Tibial artery (tissue), 4 donors: ENCODE measurements around the gene BPTF.
"Not testable (repeated sequence)": the region's sequence is repeated elsewhere in the genome, so short reads cannot be mapped to it uniquely, and the experiment has no call there.

Source experiments
- DNase-seq, 2 donors: peaks; one replicate each; pipeline ENCODE4 v3.0.0-alpha.2; 2019
- H3K27ac ChIP-seq, 2 donors: fragments of 200-600 bp; sonication (generic) in 1 of 2; 1 replicate in 1 of 2; 2 replicates in 1 of 2; pipeline ENCODE4 v1.5.1; 2018 to 2019; ENCODE audit warnings: mild to moderate bottlenecking in 1 of 2
- H3K27me3 ChIP-seq, 2 donors: fragments of 200-600 bp; sonication (generic) in 1 of 2; one replicate each; pipeline versions ENCODE4 v1.5.1 to v1.6.0; 2016 to 2019
- H3K36me3 ChIP-seq, 3 donors: fragments of 200-600 bp; sonication (generic) in 2 of 3; one replicate each; pipeline ENCODE4 v1.5.1; 2016 to 2019; ENCODE audit warnings: mild to moderate bottlenecking in 2 of 3
- H3K4me1 ChIP-seq, 4 donors: fragments of 200-600 bp; sonication (generic) in 2 of 4; 1 replicate in 3 of 4; 2 replicates in 1 of 4; pipeline ENCODE4 v1.5.1; 2016 to 2019
- H3K4me3 ChIP-seq, 2 donors: fragments of 200-600 bp; sonication (generic) in 1 of 2; 1 replicate in 1 of 2; 2 replicates in 1 of 2; pipeline ENCODE4 v1.5.1; 2018 to 2019; ENCODE audit warnings: mild to moderate bottlenecking in 2 of 2
- H3K9me3 ChIP-seq, 3 donors: fragments of 200-600 bp; sonication (generic) in 1 of 3; one replicate each; pipeline ENCODE4 v1.5.1; 2016 to 2019
- intact Hi-C: fragments of 100-400 bp; cut with DNase I; formaldehyde crosslinking; loops from one replicate; pipeline ENCODE4 v1.15.0; 2023; ENCODE audit warnings: low total_unique reads
- TF ChIP-seq, protein P1 (sequence below), 2 experiments: fragments of 200-600 bp in 1 of 2; fragments of 450-650 bp in 1 of 2; IDR thresholded peaks; one replicate each; pipeline ENCODE4 v1.5.1; 2017 to 2019; ENCODE audit warnings: antibody characterized with exemption in 2 of 2, mild to moderate bottlenecking in 1 of 2, moderate library complexity in 1 of 2

Gene BPTF

DNA sequence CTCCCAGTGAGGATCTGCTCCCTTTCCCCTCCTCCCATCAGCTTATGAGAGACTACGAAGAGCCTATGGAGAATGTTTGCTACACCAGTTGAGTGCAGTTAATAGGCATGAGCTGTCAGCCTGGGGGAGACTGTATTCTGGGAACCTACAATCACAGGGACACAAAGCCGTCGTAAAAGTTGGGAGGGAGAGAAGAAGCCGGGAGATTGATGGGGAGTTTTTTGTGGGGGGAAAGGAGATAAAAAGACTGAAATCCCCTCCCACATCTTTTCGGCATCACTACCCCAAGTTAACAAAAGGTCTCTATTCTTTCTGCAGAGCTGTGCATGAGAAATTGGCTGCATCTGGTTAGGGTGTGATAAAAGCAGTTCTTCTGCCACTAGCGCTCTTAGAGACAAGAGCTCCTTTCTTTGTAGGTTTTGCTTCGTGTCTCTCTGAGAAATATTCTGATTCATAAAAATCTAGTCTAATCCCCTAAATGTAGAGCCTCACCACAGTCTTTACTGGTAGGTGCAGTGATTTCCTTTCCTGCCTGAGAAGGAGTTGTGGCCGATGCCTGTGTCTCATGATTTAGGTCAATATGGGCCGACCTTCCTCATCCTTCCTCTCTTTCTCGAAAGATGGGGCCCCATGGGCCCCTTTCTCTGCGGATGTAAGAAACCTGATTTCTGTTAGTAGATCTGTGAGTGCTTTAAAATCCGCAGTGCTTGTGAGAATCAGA is 77.4 kb downstream of the BPTF start:
- H3K27me3 ChIP-seq: no peaks in the 10 kb centered on the region
- no peaks in the 10 kb centered on the region for H3K4me1 ChIP-seq
- H3K9me3 ChIP-seq: no peaks in the 10 kb centered on the region
- DNase-seq: no peak
- H3K4me3 ChIP-seq: no peak overlapping the region
- TF ChIP-seq, protein P1, sequence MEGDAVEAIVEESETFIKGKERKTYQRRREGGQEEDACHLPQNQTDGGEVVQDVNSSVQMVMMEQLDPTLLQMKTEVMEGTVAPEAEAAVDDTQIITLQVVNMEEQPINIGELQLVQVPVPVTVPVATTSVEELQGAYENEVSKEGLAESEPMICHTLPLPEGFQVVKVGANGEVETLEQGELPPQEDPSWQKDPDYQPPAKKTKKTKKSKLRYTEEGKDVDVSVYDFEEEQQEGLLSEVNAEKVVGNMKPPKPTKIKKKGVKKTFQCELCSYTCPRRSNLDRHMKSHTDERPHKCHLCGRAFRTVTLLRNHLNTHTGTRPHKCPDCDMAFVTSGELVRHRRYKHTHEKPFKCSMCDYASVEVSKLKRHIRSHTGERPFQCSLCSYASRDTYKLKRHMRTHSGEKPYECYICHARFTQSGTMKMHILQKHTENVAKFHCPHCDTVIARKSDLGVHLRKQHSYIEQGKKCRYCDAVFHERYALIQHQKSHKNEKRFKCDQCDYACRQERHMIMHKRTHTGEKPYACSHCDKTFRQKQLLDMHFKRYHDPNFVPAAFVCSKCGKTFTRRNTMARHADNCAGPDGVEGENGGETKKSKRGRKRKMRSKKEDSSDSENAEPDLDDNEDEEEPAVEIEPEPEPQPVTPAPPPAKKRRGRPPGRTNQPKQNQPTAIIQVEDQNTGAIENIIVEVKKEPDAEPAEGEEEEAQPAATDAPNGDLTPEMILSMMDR (IDR thresholded peaks at IDR 0.05): no peak
- H3K36me3 ChIP-seq: peaks cover 27 to 85% (median 62%) of the 10 kb centered on the region in 3 donors
- intact Hi-C loops: no loop called here
- no peak overlapping the region for H3K27ac ChIP-seq

DNA sequence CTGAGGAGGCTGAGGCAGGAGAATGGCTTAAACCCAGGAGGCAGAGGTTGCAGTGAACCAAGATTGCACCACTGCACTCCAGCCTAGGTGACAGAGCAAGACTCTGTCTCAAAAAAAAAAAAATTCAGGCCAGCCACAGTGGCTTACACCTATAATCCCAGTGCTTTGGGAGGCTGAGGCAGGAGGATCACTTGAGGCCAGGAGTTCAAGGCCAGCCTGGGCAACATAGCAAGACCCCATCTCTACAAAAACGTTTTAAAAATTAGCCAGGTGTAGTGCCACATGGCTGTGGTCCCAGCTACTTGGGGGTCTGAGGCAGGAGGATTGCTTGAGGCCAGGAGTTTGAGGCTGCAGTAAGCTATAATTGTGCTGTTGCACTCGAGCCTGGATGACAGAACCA is 80.0 kb downstream of the BPTF start:
- intact Hi-C loops, H3K27ac ChIP-seq, H3K4me3 ChIP-seq, H3K27me3 ChIP-seq, DNase-seq, H3K9me3 ChIP-seq: not testable (repeated sequence)
- H3K36me3 ChIP-seq: peaks cover 29 to 75% (median 50%) of the 10 kb centered on the region in 3 donors
- peaks cover 0 to 13% (median 0%) of the 10 kb centered on the region in 4 donors for H3K4me1 ChIP-seq

DNA sequence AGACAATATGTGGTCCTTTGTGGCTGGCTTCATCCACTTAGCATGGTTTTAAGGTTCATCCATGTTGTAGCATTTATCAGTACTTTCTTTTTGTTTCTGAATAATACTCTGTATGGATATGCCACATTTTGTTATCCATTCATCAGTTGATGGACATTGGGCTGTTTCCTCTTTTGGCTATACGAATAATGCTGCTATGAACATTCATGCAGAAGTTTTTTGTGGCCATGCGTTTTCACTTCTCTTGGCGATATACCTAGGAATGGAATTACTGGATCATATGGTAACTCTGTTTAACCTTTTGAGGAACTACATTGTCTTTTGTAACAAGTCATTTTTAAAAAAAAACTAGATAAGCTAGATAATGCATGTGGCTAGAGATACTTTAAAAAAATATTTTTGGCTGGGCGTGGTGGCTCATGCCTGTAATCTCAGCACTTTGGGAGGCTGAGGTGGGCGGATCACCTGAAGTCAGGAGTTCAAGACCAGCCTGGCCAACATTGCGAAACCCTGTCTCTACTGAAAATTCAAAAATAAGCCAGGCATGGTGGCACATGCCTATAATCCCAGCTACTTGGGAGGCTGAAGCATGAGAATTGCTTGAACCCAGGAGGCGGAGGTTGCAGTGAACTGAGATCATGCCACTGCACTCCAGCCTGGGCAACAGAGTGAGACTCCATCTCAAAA is 85.0 kb downstream of the BPTF start:
- H3K4me3 ChIP-seq, DNase-seq, intact Hi-C loops, H3K9me3 ChIP-seq, H3K27me3 ChIP-seq, H3K27ac ChIP-seq: not testable (repeated sequence)
- H3K36me3 ChIP-seq: peaks cover 19 to 66% (median 38%) of the 10 kb centered on the region in 3 donors
- H3K4me1 ChIP-seq: peaks cover 0 to 13% (median 0%) of the 10 kb centered on the region in 4 donors

DNA sequence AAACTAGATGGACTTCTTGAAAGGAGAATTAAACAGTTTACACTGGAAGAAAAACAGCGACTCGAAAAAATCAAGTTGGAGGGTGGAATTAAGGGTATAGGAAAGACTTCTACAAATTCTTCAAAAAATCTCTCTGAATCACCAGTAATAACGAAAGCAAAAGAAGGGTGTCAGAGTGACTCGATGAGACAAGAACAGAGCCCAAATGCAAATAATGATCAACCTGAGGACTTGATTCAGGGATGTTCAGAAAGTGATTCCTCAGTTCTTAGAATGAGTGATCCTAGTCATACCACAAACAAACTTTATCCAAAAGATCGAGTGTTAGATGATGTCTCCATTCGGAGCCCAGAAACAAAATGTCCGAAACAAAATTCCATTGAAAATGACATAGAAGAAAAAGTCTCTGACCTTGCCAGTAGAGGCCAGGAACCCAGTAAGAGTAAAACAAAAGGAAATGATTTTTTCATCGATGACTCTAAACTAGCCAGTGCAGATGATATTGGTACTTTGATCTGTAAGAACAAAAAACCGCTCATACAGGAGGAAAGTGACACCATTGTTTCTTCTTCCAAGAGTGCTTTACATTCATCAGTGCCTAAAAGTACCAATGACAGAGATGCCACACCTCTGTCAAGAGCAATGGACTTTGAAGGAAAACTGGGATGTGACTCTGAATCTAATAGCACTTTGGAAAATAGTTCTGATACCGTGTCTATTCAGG is 85.9 kb downstream of the BPTF start:
- no peaks in the 10 kb centered on the region for H3K9me3 ChIP-seq
- H3K27me3 ChIP-seq: no peaks in the 10 kb centered on the region
- intact Hi-C loops: no loop called here
- H3K27ac ChIP-seq: no peak overlapping the region
- H3K4me1 ChIP-seq: peaks cover 0 to 13% (median 0%) of the 10 kb centered on the region in 4 donors
- no peak for DNase-seq
- peaks cover 14 to 66% (median 28%) of the 10 kb centered on the region in 3 donors for H3K36me3 ChIP-seq
- no peak overlapping the region for H3K4me3 ChIP-seq
- TF ChIP-seq, protein P1 (IDR thresholded peaks at IDR 0.05): no peak

DNA sequence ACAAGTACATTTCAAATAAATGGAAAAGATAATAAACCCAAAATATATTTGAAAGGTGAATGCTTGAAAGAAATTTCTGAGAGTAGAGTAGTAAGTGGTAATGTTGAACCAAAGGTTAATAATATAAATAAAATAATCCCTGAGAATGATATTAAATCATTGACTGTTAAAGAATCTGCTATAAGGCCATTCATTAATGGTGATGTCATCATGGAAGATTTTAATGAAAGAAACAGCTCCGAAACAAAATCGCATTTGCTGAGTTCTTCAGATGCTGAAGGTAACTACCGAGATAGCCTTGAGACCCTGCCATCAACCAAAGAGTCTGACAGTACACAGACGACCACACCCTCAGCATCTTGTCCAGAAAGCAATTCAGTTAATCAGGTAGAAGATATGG is 86.8 kb downstream of the BPTF start:
- TF ChIP-seq, protein P1 (IDR thresholded peaks at IDR 0.05): no peak
- no peak overlapping the region for H3K27ac ChIP-seq
- peaks cover 14 to 68% (median 22%) of the 10 kb centered on the region in 3 donors for H3K36me3 ChIP-seq
- H3K9me3 ChIP-seq: no peaks in the 10 kb centered on the region
- peaks cover 0 to 13% (median 0%) of the 10 kb centered on the region in 4 donors for H3K4me1 ChIP-seq
- H3K4me3 ChIP-seq: no peak overlapping the region
- no peaks in the 10 kb centered on the region for H3K27me3 ChIP-seq
- no peak for DNase-seq
- intact Hi-C loops: no loop called here

DNA sequence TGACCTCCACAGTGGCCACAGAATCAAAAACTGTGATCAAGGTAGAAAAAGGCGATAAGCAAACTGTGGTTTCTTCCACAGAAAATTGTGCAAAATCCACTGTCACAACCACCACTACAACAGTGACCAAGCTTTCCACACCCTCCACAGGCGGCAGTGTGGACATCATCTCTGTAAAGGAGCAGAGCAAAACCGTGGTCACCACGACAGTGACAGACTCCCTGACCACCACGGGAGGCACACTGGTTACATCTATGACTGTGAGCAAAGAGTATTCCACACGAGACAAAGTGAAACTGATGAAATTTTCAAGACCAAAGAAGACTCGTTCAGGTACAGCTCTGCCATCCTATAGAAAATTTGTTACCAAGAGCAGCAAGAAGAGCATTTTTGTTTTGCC is 87.4 kb downstream of the BPTF start:
- H3K36me3 ChIP-seq: peaks cover 14 to 64% (median 22%) of the 10 kb centered on the region in 3 donors
- TF ChIP-seq, protein P1 (IDR thresholded peaks at IDR 0.05): no peak
- intact Hi-C loops: no loop called here
- DNase-seq: no peak
- peaks cover 0 to 13% (median 0%) of the 10 kb centered on the region in 4 donors for H3K4me1 ChIP-seq
- no peak overlapping the region for H3K4me3 ChIP-seq
- no peak overlapping the region for H3K27ac ChIP-seq
- no peaks in the 10 kb centered on the region for H3K9me3 ChIP-seq
- H3K27me3 ChIP-seq: no peaks in the 10 kb centered on the region
